HepG2 (cell line): ENCODE measurements around the gene FAM117A. TPM values are rescaled to one million over a fixed set of nuclear protein-coding genes. Genes with fewer than 3 reads are reported as not detected.
A peak's percentile ranks its signal among the peaks of the same experiment; 100 is the strongest.

ENCODE experiments used
- AGO2 ChIP-seq: fragments of 200-400 bp; formaldehyde crosslinking; optimal IDR thresholded peaks from 2 replicates; pipeline ENCODE3; 2017; ENCODE audit warnings: mild to moderate bottlenecking, low read depth, low read length, moderate library complexity
- ATAD3A ChIP-seq: sonication (generic); formaldehyde crosslinking; IDR thresholded peaks from 2 replicates; pipeline ENCODE4 v1.4.0; 2020; ENCODE audit warnings: missing genetic modification reagents
- BRCA1 ChIP-seq: sonication (generic); formaldehyde crosslinking; IDR thresholded peaks from 2 replicates; pipeline ENCODE4 v1.4.0; 2020; ENCODE audit warnings: missing genetic modification reagents
- PHF5A ChIP-seq: IDR thresholded peaks from one replicate; pipeline ENCODE4 v1.6.1; 2018; ENCODE audit warnings: low read depth, missing genetic modification reagents; ENCODE audit not compliant: unreplicated experiment
- RARG ChIP-seq: sonication (generic); formaldehyde crosslinking; IDR thresholded peaks from 2 replicates; pipeline ENCODE4 v1.4.0; 2020; ENCODE audit warnings: low read depth, mild to moderate bottlenecking, missing genetic modification reagents
- SALL2 ChIP-seq: sonication (generic); formaldehyde crosslinking; IDR thresholded peaks from 2 replicates; pipeline ENCODE4 v1.8.1; 2023; ENCODE audit warnings: mild to moderate bottlenecking, missing genetic modification reagents, inconsistent platforms
- SPEN ChIP-seq: sonication (generic); formaldehyde crosslinking; IDR thresholded peaks from 2 replicates; pipeline ENCODE4 v1.5.1; 2020; ENCODE audit warnings: low read depth, mild to moderate bottlenecking, missing genetic modification reagents
- TBX2 ChIP-seq: sonication (generic); formaldehyde crosslinking; IDR thresholded peaks from 2 replicates; pipeline ENCODE4 v1.5.0; 2020; ENCODE audit warnings: missing genetic modification reagents, mild to moderate bottlenecking, borderline replicate concordance
- ZFP36L2 ChIP-seq: sonication (generic); formaldehyde crosslinking; IDR thresholded peaks from 2 replicates; pipeline ENCODE4 v1.4.0; 2020; ENCODE audit warnings: missing genetic modification reagents
- ZKSCAN1 ChIP-seq: fragments of 150-350 bp; IDR thresholded peaks from 2 replicates; pipeline ENCODE4 v1.6.1; 2014; ENCODE audit warnings: low read length
- ZNF101 ChIP-seq: sonication (generic); formaldehyde crosslinking; IDR thresholded peaks from 2 replicates; pipeline ENCODE4 v1.4.0; 2020; ENCODE audit warnings: mild to moderate bottlenecking, low read depth, missing genetic modification reagents, borderline replicate concordance
- ZNF124 ChIP-seq: sonication (generic); formaldehyde crosslinking; IDR thresholded peaks from 2 replicates; pipeline ENCODE4 v1.4.0; 2020; ENCODE audit warnings: missing genetic modification reagents
- ZNF768 ChIP-seq: sonication (generic); formaldehyde crosslinking; IDR thresholded peaks from 2 replicates; pipeline ENCODE4 v1.4.0; 2020; ENCODE audit warnings: missing genetic modification reagents
- ZSCAN9 ChIP-seq: IDR thresholded peaks from 2 replicates; pipeline ENCODE4 v1.6.1; 2016; ENCODE audit warnings: borderline replicate concordance
- polyA plus RNA-seq, 8 experiments: library from polyadenylated mRNA; depleted of rRNA in 3 of 8; stranded (reverse) in 7 of 8; unstranded in 1 of 8; fragments of >200 nt; fragmentation: Illumina TruSeq in 4 of 8; extraction: Trizol in 4 of 8; gene quantifications; 2 replicates each; pipeline versions ENCODE4 v1.2.1 to v1.2.3, GENCODE V29; 2011 to 2016; ENCODE audit warnings: low read depth in 4 of 8, missing spikeins in 1 of 8, mixed read lengths in 1 of 8; ENCODE audit not compliant: insufficient read depth in 1 of 8
- total RNA-seq, 5 experiments: library from RNA; depleted of rRNA; stranded (reverse); fragments of >200 nt; fragmentation: Illumina TruSeq; extraction: Trizol; gene quantifications; 2 replicates each; pipeline ENCODE4 v1.2.3, GENCODE V29; 2016; ENCODE audit warnings: low read depth in 1 of 5
- TF ChIP-seq, protein P1 (sequence below): IDR thresholded peaks from 2 replicates; pipeline ENCODE4 v1.6.1; 2016; ENCODE audit warnings: missing biosample characterization, missing genetic modification reagents, low read depth
- TF ChIP-seq, protein P2 (sequence below): sonication (generic); formaldehyde crosslinking; IDR thresholded peaks from 2 replicates; pipeline ENCODE4 v1.5.0; 2020; ENCODE audit warnings: mild to moderate bottlenecking, missing genetic modification reagents
- TF ChIP-seq, protein P3 (sequence below): sonication (generic); formaldehyde crosslinking; conservative IDR thresholded peaks from 2 replicates; pipeline ENCODE4 v1.5.0; 2020; ENCODE audit warnings: missing genetic modification reagents
- TF ChIP-seq, protein P4 (sequence below): sonication (generic); formaldehyde crosslinking; IDR thresholded peaks from 2 replicates; pipeline ENCODE4 v1.9.0; 2021; ENCODE audit warnings: mild to moderate bottlenecking, missing genetic modification reagents

The FAM117A gene
- total and polyA plus RNA-seq, 2 of the 13 experiments (the other 11 are each of a cell fraction or from before 2014, with no cell fraction given), result 12.1 to 19.8 TPM

DNA sequence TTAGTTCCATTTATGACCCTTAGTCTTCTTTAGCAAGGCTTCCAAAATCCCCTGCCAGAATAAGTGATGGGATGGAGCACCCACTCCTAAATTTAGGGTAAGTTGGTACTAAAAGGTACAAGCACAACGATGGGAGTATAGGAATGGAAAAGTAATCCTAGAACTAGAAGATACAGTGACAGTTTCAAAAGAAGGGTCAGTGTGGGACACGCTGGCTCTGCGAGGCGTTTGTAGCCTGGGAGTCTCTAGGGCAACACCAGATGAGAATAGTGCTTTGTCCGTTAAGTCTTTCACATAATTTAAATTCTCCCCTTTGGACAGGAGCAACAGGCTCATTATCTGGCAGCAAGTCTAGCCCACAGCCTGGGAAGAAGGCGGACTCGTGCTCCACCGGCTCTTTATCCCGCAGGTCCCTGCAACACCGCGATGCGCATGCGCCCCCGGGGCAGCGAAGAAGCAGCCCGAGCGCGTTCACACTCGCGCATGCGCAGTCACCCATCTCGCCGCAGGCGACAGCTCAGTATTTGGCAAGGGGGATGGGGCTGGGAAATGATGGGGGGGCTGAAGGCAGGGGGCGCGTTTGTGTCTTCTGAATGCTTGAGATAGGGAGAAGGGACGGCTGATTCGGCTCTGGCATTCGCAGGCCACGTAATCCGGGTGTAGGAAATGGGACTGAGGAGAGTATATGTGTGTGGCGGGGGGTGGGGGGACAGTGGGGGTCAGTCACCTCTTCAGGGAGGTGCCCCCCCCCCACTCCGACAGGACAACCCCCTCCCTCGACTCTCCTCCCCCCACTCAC is 86.6 kb downstream of the FAM117A start (continued):
- no peak for TF ChIP-seq TBX2 (CRISPR knock-in tag)
- TF ChIP-seq, protein P1, sequence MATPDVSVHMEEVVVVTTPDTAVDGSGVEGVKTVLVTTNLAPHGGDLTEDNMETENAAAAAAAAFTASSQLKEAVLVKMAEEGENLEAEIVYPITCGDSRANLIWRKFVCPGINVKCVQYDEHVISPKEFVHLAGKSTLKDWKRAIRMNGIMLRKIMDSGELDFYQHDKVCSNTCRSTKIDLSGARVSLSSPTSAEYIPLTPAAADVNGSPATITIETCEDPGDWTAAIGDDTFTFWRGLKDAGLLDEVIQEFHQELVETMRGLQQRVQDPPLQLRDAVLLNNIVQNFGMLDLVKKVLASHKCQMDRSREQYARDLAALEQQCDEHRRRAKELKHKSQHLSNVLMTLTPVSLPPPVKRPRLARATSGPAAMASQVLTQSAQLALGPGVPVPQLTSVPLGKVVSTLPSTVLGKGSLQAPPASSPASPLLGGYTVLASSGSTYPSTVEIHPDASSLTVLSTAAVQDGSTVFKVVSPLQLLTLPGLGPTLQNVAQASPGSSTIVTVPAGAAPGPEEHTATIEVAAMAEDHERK (CRISPR knock-in tag), result no peak
- TF ChIP-seq, protein P2, sequence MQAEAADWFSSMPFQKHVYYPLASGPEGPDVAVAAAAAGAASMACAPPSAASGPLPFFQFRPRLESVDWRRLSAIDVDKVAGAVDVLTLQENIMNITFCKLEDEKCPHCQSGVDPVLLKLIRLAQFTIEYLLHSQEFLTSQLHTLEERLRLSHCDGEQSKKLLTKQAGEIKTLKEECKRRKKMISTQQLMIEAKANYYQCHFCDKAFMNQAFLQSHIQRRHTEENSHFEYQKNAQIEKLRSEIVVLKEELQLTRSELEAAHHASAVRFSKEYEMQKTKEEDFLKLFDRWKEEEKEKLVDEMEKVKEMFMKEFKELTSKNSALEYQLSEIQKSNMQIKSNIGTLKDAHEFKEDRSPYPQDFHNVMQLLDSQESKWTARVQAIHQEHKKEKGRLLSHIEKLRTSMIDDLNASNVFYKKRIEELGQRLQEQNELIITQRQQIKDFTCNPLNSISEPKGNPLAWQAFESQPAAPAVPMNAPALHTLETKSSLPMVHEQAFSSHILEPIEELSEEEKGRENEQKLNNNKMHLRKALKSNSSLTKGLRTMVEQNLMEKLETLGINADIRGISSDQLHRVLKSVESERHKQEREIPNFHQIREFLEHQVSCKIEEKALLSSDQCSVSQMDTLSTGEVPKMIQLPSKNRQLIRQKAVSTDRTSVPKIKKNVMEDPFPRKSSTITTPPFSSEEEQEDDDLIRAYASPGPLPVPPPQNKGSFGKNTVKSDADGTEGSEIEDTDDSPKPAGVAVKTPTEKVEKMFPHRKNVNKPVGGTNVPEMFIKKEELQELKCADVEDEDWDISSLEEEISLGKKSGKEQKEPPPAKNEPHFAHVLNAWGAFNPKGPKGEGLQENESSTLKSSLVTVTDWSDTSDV (CRISPR knock-in tag), result no peak
- TF ChIP-seq ZFP36L2 (CRISPR knock-in tag), result no peak
- no peak for TF ChIP-seq ATAD3A (CRISPR knock-in tag)
- TF ChIP-seq BRCA1, result no peak
- no peak; the same call in 1 of the 2 replicates for TF ChIP-seq SALL2
- no peak for TF ChIP-seq PHF5A (CRISPR knock-in tag)
- TF ChIP-seq ZNF101 (CRISPR knock-in tag), result no peak
- no peak; the same call in 1 of the 2 replicates for TF ChIP-seq ZSCAN9 (CRISPR knock-in tag)
- TF ChIP-seq ZKSCAN1, result no peak
- no peak for TF ChIP-seq ZNF124 (CRISPR knock-in tag)
- no peak for TF ChIP-seq SPEN (CRISPR knock-in tag)
- TF ChIP-seq ZNF768 (CRISPR knock-in tag), result no peak
- TF ChIP-seq, protein P3, sequence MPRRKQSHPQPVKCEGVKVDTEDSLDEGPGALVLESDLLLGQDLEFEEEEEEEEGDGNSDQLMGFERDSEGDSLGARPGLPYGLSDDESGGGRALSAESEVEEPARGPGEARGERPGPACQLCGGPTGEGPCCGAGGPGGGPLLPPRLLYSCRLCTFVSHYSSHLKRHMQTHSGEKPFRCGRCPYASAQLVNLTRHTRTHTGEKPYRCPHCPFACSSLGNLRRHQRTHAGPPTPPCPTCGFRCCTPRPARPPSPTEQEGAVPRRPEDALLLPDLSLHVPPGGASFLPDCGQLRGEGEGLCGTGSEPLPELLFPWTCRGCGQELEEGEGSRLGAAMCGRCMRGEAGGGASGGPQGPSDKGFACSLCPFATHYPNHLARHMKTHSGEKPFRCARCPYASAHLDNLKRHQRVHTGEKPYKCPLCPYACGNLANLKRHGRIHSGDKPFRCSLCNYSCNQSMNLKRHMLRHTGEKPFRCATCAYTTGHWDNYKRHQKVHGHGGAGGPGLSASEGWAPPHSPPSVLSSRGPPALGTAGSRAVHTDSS, result no peak
- TF ChIP-seq AGO2, result peak; percentile 63
- peak; percentile 82; the same call in 1 of the 2 replicates for TF ChIP-seq RARG (CRISPR knock-in tag)
- TF ChIP-seq, protein P4, sequence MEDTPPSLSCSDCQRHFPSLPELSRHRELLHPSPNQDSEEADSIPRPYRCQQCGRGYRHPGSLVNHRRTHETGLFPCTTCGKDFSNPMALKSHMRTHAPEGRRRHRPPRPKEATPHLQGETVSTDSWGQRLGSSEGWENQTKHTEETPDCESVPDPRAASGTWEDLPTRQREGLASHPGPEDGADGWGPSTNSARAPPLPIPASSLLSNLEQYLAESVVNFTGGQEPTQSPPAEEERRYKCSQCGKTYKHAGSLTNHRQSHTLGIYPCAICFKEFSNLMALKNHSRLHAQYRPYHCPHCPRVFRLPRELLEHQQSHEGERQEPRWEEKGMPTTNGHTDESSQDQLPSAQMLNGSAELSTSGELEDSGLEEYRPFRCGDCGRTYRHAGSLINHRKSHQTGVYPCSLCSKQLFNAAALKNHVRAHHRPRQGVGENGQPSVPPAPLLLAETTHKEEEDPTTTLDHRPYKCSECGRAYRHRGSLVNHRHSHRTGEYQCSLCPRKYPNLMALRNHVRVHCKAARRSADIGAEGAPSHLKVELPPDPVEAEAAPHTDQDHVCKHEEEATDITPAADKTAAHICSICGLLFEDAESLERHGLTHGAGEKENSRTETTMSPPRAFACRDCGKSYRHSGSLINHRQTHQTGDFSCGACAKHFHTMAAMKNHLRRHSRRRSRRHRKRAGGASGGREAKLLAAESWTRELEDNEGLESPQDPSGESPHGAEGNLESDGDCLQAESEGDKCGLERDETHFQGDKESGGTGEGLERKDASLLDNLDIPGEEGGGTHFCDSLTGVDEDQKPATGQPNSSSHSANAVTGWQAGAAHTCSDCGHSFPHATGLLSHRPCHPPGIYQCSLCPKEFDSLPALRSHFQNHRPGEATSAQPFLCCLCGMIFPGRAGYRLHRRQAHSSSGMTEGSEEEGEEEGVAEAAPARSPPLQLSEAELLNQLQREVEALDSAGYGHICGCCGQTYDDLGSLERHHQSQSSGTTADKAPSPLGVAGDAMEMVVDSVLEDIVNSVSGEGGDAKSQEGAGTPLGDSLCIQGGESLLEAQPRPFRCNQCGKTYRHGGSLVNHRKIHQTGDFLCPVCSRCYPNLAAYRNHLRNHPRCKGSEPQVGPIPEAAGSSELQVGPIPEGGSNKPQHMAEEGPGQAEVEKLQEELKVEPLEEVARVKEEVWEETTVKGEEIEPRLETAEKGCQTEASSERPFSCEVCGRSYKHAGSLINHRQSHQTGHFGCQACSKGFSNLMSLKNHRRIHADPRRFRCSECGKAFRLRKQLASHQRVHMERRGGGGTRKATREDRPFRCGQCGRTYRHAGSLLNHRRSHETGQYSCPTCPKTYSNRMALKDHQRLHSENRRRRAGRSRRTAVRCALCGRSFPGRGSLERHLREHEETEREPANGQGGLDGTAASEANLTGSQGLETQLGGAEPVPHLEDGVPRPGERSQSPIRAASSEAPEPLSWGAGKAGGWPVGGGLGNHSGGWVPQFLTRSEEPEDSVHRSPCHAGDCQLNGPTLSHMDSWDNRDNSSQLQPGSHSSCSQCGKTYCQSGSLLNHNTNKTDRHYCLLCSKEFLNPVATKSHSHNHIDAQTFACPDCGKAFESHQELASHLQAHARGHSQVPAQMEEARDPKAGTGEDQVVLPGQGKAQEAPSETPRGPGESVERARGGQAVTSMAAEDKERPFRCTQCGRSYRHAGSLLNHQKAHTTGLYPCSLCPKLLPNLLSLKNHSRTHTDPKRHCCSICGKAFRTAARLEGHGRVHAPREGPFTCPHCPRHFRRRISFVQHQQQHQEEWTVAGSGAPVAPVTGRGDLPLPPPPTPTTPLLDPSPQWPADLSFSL (CRISPR knock-in tag), result no peak
